IMR-90 (cell line): ENCODE data around the gene GAS7. TPM values are rescaled to one million over a fixed set of nuclear protein-coding genes. Genes with fewer than 3 reads are reported as not detected.

Experiments
- ATAC-seq: fragments of 200-7000 bp; cut with Tn5 transposase; 2 replicates; pipeline ENCODE4 v1.9.1; 2020; ENCODE audit warnings: low read depth, mild to moderate bottlenecking, moderate library complexity
- BruUV-seq: library from RNA; stranded (reverse); fragments of 400-500 nt; replicated peaks from 2 replicates; lab custom pipeline; 2021; lab: Mats Ljungman, UMichigan
- CTCF ChIA-PET: fragments of 300-600 bp; formaldehyde crosslinking; extraction: SDS; loops from one replicate; lab custom pipeline; 2021; ENCODE audit warnings: antibody characterized with exemption; lab: Yijun Ruan, JAX
- POLR2A ChIA-PET: fragments of 300-600 bp; sonication (Branson Sonifier 250); formaldehyde crosslinking; loops from one replicate; lab custom pipeline; 2022; ENCODE audit warnings: antibody characterized with exemption; ENCODE audit not compliant: unreplicated experiment; lab: Charles Lee
- DNase-seq: peaks from one replicate; pipeline ENCODE4 v3.0.0; 2013
- H2AFZ ChIP-seq: replicated peaks from 2 replicates; pipeline ENCODE3; 2013; ENCODE audit warnings: low read length, mild to moderate bottlenecking; ENCODE audit not compliant: poor library complexity
- H2AK5ac ChIP-seq: 2 replicates; pipeline ENCODE4 v1.6.1; 2013; ENCODE audit warnings: low read depth, low read length, inconsistent platforms
- H2AK9ac ChIP-seq: replicated peaks from 2 replicates; pipeline ENCODE3; 2013; ENCODE audit warnings: mild to moderate bottlenecking, low read depth, low read length, moderate library complexity; ENCODE audit not compliant: poor library complexity
- H2BK120ac ChIP-seq: 2 replicates; pipeline ENCODE4 v1.6.1; 2013; ENCODE audit warnings: low read depth, low read length, inconsistent platforms
- H2BK15ac ChIP-seq: 3 replicates; pipeline ENCODE4 v1.6.1; 2013; ENCODE audit warnings: low read depth, low read length, inconsistent platforms
- H2BK20ac ChIP-seq: 2 replicates; pipeline ENCODE4 v1.6.1; 2013; ENCODE audit warnings: low read depth, mild to moderate bottlenecking, inconsistent platforms, low read length, moderate library complexity
- H2BK5ac ChIP-seq: 2 replicates; pipeline ENCODE4 v1.6.1; 2013; ENCODE audit warnings: mild to moderate bottlenecking, low read depth, low read length, inconsistent platforms; ENCODE audit not compliant: poor library complexity, severe bottlenecking
- H3K14ac ChIP-seq: replicated peaks from 2 replicates; pipeline ENCODE4 v1.6.1; 2013; ENCODE audit warnings: low read depth, low read length, inconsistent platforms
- H3K18ac ChIP-seq: 2 replicates; pipeline ENCODE4 v1.6.1; 2013; ENCODE audit warnings: low read depth, low read length, control low read depth
- H3K23ac ChIP-seq: 2 replicates; pipeline ENCODE4 v1.6.1; 2013; ENCODE audit warnings: low read depth, low read length, inconsistent platforms
- H3K27ac ChIP-seq: 2 replicates; pipeline ENCODE4 v1.5.1; 2013; ENCODE audit warnings: mild to moderate bottlenecking, control low read depth, low read length; ENCODE audit not compliant: insufficient read depth
- H3K27me3 ChIP-seq: 2 replicates; pipeline ENCODE4 v1.6.1; 2013; ENCODE audit warnings: low read length; ENCODE audit not compliant: control insufficient read depth, insufficient read depth
- H3K36me3 ChIP-seq: 2 replicates; pipeline ENCODE4 v1.6.1; 2013; ENCODE audit warnings: low read length, mixed read lengths; ENCODE audit not compliant: control insufficient read depth, insufficient read depth
- H3K4ac ChIP-seq: 2 replicates; pipeline ENCODE4 v1.6.1; 2013; ENCODE audit warnings: low read depth, low read length, inconsistent platforms
- H3K4me1 ChIP-seq: 2 replicates; pipeline ENCODE4 v1.6.1; 2013; ENCODE audit warnings: low read length, mixed read lengths; ENCODE audit not compliant: control insufficient read depth, insufficient read depth
- H3K4me2 ChIP-seq: 2 replicates; pipeline ENCODE4 v1.6.1; 2013; ENCODE audit warnings: low read depth, mild to moderate bottlenecking, control low read depth, low read length, moderate library complexity
- H3K4me3 ChIP-seq: 2 replicates; pipeline ENCODE4 v1.5.1; 2013; ENCODE audit warnings: low read depth, mild to moderate bottlenecking, control low read depth, low read length, moderate library complexity; ENCODE audit not compliant: insufficient read depth
- H3K56ac ChIP-seq: 2 replicates; pipeline ENCODE4 v1.6.1; 2013; ENCODE audit warnings: low read length, inconsistent platforms; ENCODE audit not compliant: insufficient read depth; ENCODE audit errors: extremely low read depth
- H3K79me1 ChIP-seq, 2 experiments: 2 replicates each; pipeline ENCODE4 v1.6.1; 2013; ENCODE audit warnings: low read length in 2 of 2, inconsistent platforms in 1 of 2, low read depth in 1 of 2
- H3K9ac ChIP-seq: 2 replicates; pipeline ENCODE4 v1.6.1; 2013; ENCODE audit warnings: low read depth, low read length, control low read depth
- H3K9me1 ChIP-seq: 2 replicates; pipeline ENCODE4 v1.6.1; 2013; ENCODE audit warnings: low read length, inconsistent platforms; ENCODE audit not compliant: insufficient read depth
- H3K9me3 ChIP-seq: 2 replicates; pipeline ENCODE4 v1.6.1; 2013; ENCODE audit warnings: low read length; ENCODE audit not compliant: control insufficient read depth, insufficient read depth
- H4K20me1 ChIP-seq: 2 replicates; pipeline ENCODE4 v1.6.1; 2013; ENCODE audit warnings: low read length, inconsistent platforms; ENCODE audit not compliant: insufficient read depth
- H4K5ac ChIP-seq: 2 replicates; pipeline ENCODE4 v1.6.1; 2013; ENCODE audit warnings: mild to moderate bottlenecking, low read depth, low read length, control low read depth
- H4K8ac ChIP-seq, 2 experiments: 2 replicates each; pipeline ENCODE4 v1.6.1; 2013; ENCODE audit warnings: low read depth in 2 of 2, low read length in 2 of 2, control low read depth in 1 of 2, inconsistent platforms in 1 of 2
- H4K91ac ChIP-seq: 2 replicates; pipeline ENCODE4 v1.6.1; 2013; ENCODE audit warnings: low read depth, low read length, inconsistent platforms; ENCODE audit not compliant: insufficient read depth
- ELK1 ChIP-seq: fragments of 150-350 bp; IDR thresholded peaks from 2 replicates; pipeline ENCODE4 v1.6.1; 2016; ENCODE audit warnings: low read depth, mild to moderate bottlenecking, low read length, moderate library complexity, borderline replicate concordance
- MAZ ChIP-seq: IDR thresholded peaks from 2 replicates; pipeline ENCODE4 v1.6.1; 2012; ENCODE audit warnings: low read depth, mild to moderate bottlenecking, low read length, improper control_type of control experiment, moderate library complexity, borderline replicate concordance
- MXI1 ChIP-seq: IDR thresholded peaks from 2 replicates; pipeline ENCODE4 v1.6.1; 2012; ENCODE audit warnings: low read depth, mild to moderate bottlenecking, low read length, moderate library complexity, borderline replicate concordance
- NFE2L2 ChIP-seq: fragments of 150-350 bp; IDR thresholded peaks from 2 replicates; pipeline ENCODE4 v1.6.1; 2016; ENCODE audit warnings: low read depth, mild to moderate bottlenecking, low read length
- POLR2A ChIP-seq: IDR thresholded peaks from 2 replicates; pipeline ENCODE4 v1.6.1; 2012; ENCODE audit warnings: mild to moderate bottlenecking, low read depth, low read length
- RFX5 ChIP-seq: IDR thresholded peaks from 2 replicates; pipeline ENCODE4 v1.8.0; 2012; ENCODE audit warnings: low read depth, mild to moderate bottlenecking, low read length, moderate library complexity
- SMC3 ChIP-seq: fragments of 150-350 bp; IDR thresholded peaks from 2 replicates; pipeline ENCODE4 v1.6.1; 2016; ENCODE audit warnings: low read depth, mild to moderate bottlenecking, antibody characterized with exemption, low read length, moderate library complexity
- USF2 ChIP-seq: fragments of 150-350 bp; IDR thresholded peaks from 2 replicates; pipeline ENCODE4 v1.6.1; 2017; ENCODE audit warnings: mild to moderate bottlenecking, antibody characterized with exemption, low read length, low read depth
- WGBS, 2 experiments: methylation state at CpG; one replicate each; pipeline versions ENCODE4 v1.1.5 to v1.1.7; 2013; ENCODE audit warnings: missing lambda C conversion rate in 2 of 2; ENCODE audit not compliant: insufficient read length in 1 of 2; ENCODE audit errors: extremely low coverage in 2 of 2; 5-methylcytosine and 5-hydroxymethylcytosine counted together
- dilution Hi-C: fragments of 300-500 bp; cut with HindIII; formaldehyde crosslinking; loops from one replicate; pipeline ENCODE4 v1.14.3; 2018; ENCODE audit warnings: low sequenced_read_pairs; ENCODE audit not compliant: unreplicated experiment
- in situ Hi-C: fragments of 300-500 bp; cut with MboI; formaldehyde crosslinking; loops from 3 replicates; pipeline ENCODE4 v1.14.3; 2019; ENCODE audit warnings: low sequenced_read_pairs, inconsistent platforms, mixed read lengths
- intact Hi-C: fragments of 100-400 bp; cut with micrococcal nuclease; formaldehyde crosslinking; loops from 2 replicates; pipeline ENCODE4 v1.10.0; 2022
- polyA plus RNA-seq, 3 experiments: library from polyadenylated mRNA; depleted of rRNA; stranded (reverse); fragments of >200 nt; gene quantifications; 2 replicates each; pipeline ENCODE4 v1.2.3, GENCODE V29; 2012; ENCODE audit warnings: low replicate concordance in 1 of 3
- total RNA-seq: library from RNA; depleted of rRNA; stranded (reverse); fragments of >200 nt; gene quantifications from 2 replicates; pipeline ENCODE4 v1.2.3, GENCODE V29; 2012

The GAS7 gene
- total and polyA plus RNA-seq, 2 of the 4 experiments (the other 2 are of a cell fraction) = 4.6 to 5.0 TPM

- Histone ChIP-seq H2AFZ (peak overlapping the region; percentile 8), H2AK9ac (peak overlapping the region; percentile 17), H4K5ac (peak overlapping the region; percentile 12; the same call in 1 of the 2 replicates), H2BK20ac (peak overlapping the region; percentile 50; the same call in 1 of the 2 replicates), H3K4ac (peak overlapping the region; percentile 69), H3K18ac (peak overlapping the region; percentile 5; the same call in 1 of the 2 replicates), H3K4me2 (no peak overlapping the region; the same call in 1 of the 2 replicates), H4K91ac (peak overlapping the region; percentile 26; the same call in 1 of the 2 replicates), H3K4me3 (no peak overlapping the region), H2BK15ac (no peak overlapping the region), H3K27ac (peak overlapping the region; percentile 81; the same call in 1 of the 2 replicates), H3K27me3 (no peaks in the 10 kb centered on the region), H3K23ac (no peak overlapping the region), H3K9me1 (no peaks in the 10 kb centered on the region; the same call in 1 of the 2 replicates), H4K8ac (peak overlapping the region in 1 of 2 experiments; percentile 62; a peak in 1 of 4 replicates), H3K9me3 (no peaks in the 10 kb centered on the region), H2AK5ac (0 out of 2 replicates have a peak overlapping the region, but pooled peaks have one; percentile 69), H3K36me3 (peaks cover under 1% of the 10 kb centered on the region; the same call in 1 of the 2 replicates), H3K79me1 (no peaks in the 10 kb centered on the region), H3K14ac (0 out of 2 replicates have a peak overlapping the region, but pooled peaks have one; percentile 32), H3K9ac (no peak overlapping the region; the same call in 1 of the 2 replicates), H2BK120ac (peak overlapping the region; percentile 62; the same call in 1 of the 2 replicates), H3K56ac (no peak overlapping the region), H2BK5ac (no peak overlapping the region), H4K20me1 (no peaks in the 10 kb centered on the region), H3K4me1 (peaks cover 23% of the 10 kb centered on the region)
- ATAC-seq = no peak
- dilution Hi-C loops = no loop called here
- in situ Hi-C loops = no loop called here
- intact Hi-C loops = no loop called here
- ChIA-PET CTCF (no interaction called here), POLR2A (no interaction called here)
- no TSS peak for BruUV-seq
- no peak for DNase-seq
- WGBS, 2 experiments = 71% methylated on average over 4 of the region's 12 CpGs; no CpG with 5 or more reads in 1 of the 2 experiments
- TF ChIP-seq MXI1 = no peak
- TF ChIP-seq MAZ = no peak
- no peak for TF ChIP-seq POLR2A
- no peak for TF ChIP-seq NFE2L2
- no peak for TF ChIP-seq USF2
- TF ChIP-seq ELK1 = no peak
- no peak for TF ChIP-seq RFX5
- no peak for TF ChIP-seq SMC3
Measured at GRCh38 chr17:9911089-9911488, 287.3 kb downstream of the GAS7 start.
